Measurements from ENCODE around the gene GAPVD1.

DNA sequence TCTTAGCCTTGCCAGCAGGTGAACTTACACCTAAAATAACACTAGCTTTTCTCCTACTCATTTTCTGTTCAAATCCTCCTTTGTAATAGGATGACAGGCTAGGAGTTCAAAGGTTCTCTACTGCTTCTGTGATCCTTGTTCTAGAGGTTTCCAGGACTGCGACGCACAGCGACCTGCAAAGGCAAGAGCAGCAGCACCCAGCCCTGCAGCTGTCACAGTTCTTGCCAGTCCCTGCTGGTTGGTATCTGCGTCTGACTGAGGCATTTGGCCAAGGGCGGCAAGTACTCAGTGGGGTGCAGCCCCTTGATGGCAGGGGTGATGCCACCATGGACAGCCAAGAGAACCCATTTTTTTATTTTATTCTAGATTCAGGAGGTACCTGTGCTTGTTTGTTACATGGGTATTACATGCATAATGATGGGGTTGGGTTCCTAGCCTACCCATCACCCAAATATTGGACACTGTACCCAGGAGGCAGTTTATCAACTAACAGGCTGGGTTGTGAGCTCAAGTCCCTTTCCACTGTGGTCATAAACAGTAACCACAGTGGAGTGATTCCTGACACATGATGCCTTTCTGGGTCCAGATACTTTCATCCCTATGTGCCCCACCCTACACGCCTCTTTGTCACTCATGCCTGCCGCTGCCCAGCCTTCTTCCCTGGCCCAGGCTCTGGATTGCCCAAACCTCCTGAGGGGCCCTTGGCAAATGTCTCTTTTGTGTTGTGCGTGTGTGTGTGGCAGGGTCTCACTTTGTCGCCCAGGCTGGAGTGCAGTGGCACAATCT lies 111.0 kb downstream of the GAPVD1 start:
- TF ChIP-seq CTCF (IDR thresholded peaks at IDR 0.05; ENCODE audit: insufficient read depth, low read length) (no peak), GABPA (IDR thresholded peaks at IDR 0.05; ENCODE audit: low read depth) (no peak), POLR2AphosphoS5 (IDR thresholded peaks at IDR 0.05; ENCODE audit: low read depth) (no peak)
- TF ChIP-seq, protein P1, sequence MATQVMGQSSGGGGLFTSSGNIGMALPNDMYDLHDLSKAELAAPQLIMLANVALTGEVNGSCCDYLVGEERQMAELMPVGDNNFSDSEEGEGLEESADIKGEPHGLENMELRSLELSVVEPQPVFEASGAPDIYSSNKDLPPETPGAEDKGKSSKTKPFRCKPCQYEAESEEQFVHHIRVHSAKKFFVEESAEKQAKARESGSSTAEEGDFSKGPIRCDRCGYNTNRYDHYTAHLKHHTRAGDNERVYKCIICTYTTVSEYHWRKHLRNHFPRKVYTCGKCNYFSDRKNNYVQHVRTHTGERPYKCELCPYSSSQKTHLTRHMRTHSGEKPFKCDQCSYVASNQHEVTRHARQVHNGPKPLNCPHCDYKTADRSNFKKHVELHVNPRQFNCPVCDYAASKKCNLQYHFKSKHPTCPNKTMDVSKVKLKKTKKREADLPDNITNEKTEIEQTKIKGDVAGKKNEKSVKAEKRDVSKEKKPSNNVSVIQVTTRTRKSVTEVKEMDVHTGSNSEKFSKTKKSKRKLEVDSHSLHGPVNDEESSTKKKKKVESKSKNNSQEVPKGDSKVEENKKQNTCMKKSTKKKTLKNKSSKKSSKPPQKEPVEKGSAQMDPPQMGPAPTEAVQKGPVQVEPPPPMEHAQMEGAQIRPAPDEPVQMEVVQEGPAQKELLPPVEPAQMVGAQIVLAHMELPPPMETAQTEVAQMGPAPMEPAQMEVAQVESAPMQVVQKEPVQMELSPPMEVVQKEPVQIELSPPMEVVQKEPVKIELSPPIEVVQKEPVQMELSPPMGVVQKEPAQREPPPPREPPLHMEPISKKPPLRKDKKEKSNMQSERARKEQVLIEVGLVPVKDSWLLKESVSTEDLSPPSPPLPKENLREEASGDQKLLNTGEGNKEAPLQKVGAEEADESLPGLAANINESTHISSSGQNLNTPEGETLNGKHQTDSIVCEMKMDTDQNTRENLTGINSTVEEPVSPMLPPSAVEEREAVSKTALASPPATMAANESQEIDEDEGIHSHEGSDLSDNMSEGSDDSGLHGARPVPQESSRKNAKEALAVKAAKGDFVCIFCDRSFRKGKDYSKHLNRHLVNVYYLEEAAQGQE (IDR thresholded peaks at IDR 0.05; ENCODE audit: insufficient replicate concordance, low read depth) = no peak
